HepG2 (cell line): ENCODE measurements around the gene ZC3H18. TPM values are rescaled to one million over a fixed set of nuclear protein-coding genes. Genes with fewer than 3 reads are reported as not detected.
A peak's percentile ranks its signal among the peaks of the same experiment; 100 is the strongest.

Source experiments
- AGO1 ChIP-seq: fragments of 200-400 bp; formaldehyde crosslinking; IDR thresholded peaks from 2 replicates; pipeline ENCODE4 v1.6.1; 2017; ENCODE audit warnings: mild to moderate bottlenecking, low read depth, low read length, moderate library complexity; ENCODE audit not compliant: poor library complexity, severe bottlenecking
- ARID3A ChIP-seq: IDR thresholded peaks from 2 replicates; pipeline ENCODE4 v1.6.1; 2012; ENCODE audit warnings: low read depth, low read length, improper control_type of control experiment
- ERF ChIP-seq: IDR thresholded peaks from 2 replicates; pipeline ENCODE4 v1.6.1; 2018; ENCODE audit warnings: missing biosample characterization, missing genetic modification reagents
- MAFK ChIP-seq, 2 experiments: IDR thresholded peaks in 1 of 2; conservative IDR thresholded peaks in 1 of 2; 2 replicates each; pipeline ENCODE4 v1.6.1; 2011; ENCODE audit warnings: improper control_type of control experiment in 2 of 2, low read length in 2 of 2
- MEIS2 ChIP-seq: sonication (generic); formaldehyde crosslinking; IDR thresholded peaks from 2 replicates; pipeline ENCODE4 v1.9.0; 2021; ENCODE audit warnings: mild to moderate bottlenecking, missing genetic modification reagents
- MLLT10 ChIP-seq: sonication (generic); formaldehyde crosslinking; IDR thresholded peaks from 2 replicates; pipeline ENCODE4 v1.4.0; 2020; ENCODE audit warnings: missing genetic modification reagents
- NCOA2 ChIP-seq: sonication (generic); formaldehyde crosslinking; IDR thresholded peaks from 2 replicates; pipeline ENCODE4 v1.8.0; 2022; ENCODE audit warnings: inconsistent platforms
- NR2C2 ChIP-seq: sonication (generic); formaldehyde crosslinking; IDR thresholded peaks from 2 replicates; pipeline ENCODE4 v1.4.0; 2020; ENCODE audit warnings: missing genetic modification reagents, mild to moderate bottlenecking, moderate library complexity, borderline replicate concordance
- POGZ ChIP-seq: sonication (generic); formaldehyde crosslinking; IDR thresholded peaks from 2 replicates; pipeline ENCODE4 v1.4.0; 2020; ENCODE audit warnings: mild to moderate bottlenecking, missing genetic modification reagents
- POLR2A ChIP-seq, 2 experiments: IDR thresholded peaks; 2 replicates each; pipeline ENCODE4 v1.6.1; 2011; ENCODE audit warnings: low read depth in 2 of 2, low read length in 2 of 2, mild to moderate bottlenecking in 1 of 2, moderate library complexity in 1 of 2; ENCODE audit not compliant: insufficient read depth in 1 of 2
- SOX13 ChIP-seq, 3 experiments: fragments of 450-650 bp in 1 of 3; sonication (generic) in 1 of 3; formaldehyde crosslinking in 1 of 3; IDR thresholded peaks in 2 of 3; conservative IDR thresholded peaks in 1 of 3; 2 replicates each; pipeline versions ENCODE4 v1.5.0 to v1.6.1; 2016 to 2020; ENCODE audit warnings: antibody characterized with exemption in 1 of 3, mild to moderate bottlenecking in 1 of 3, missing compliant biosample characterization in 1 of 3, missing genetic modification reagents in 1 of 3, moderate library complexity in 1 of 3
- SP4 ChIP-seq: sonication (generic); formaldehyde crosslinking; IDR thresholded peaks from 2 replicates; pipeline ENCODE4 v1.8.1; 2023; ENCODE audit warnings: mild to moderate bottlenecking, missing genetic modification reagents
- XRCC5 ChIP-seq: fragments of 200-400 bp; formaldehyde crosslinking; optimal IDR thresholded peaks from 2 replicates; pipeline ENCODE3; 2017; ENCODE audit warnings: mild to moderate bottlenecking, low read length
- ZNF225 ChIP-seq: sonication (generic); formaldehyde crosslinking; IDR thresholded peaks from 2 replicates; pipeline ENCODE4 v1.4.0; 2020; ENCODE audit warnings: mild to moderate bottlenecking, missing genetic modification reagents
- ZNF317 ChIP-seq: sonication (generic); formaldehyde crosslinking; IDR thresholded peaks from 2 replicates; pipeline ENCODE4 v1.5.0; 2020; ENCODE audit warnings: mild to moderate bottlenecking, missing genetic modification reagents
- ZNF367 ChIP-seq: sonication (generic); formaldehyde crosslinking; IDR thresholded peaks from 2 replicates; pipeline ENCODE4 v1.4.0; 2020; ENCODE audit warnings: missing genetic modification reagents, borderline replicate concordance
- ZNF547 ChIP-seq: sonication (generic); formaldehyde crosslinking; IDR thresholded peaks from 2 replicates; pipeline ENCODE4 v1.5.1; 2020; ENCODE audit warnings: mild to moderate bottlenecking, missing genetic modification reagents
- ZNF670 ChIP-seq: sonication (generic); formaldehyde crosslinking; IDR thresholded peaks from 2 replicates; pipeline ENCODE4 v1.8.0; 2022; ENCODE audit warnings: mild to moderate bottlenecking, missing genetic modification reagents, borderline replicate concordance
- ZNF773 ChIP-seq: sonication (generic); formaldehyde crosslinking; IDR thresholded peaks from 2 replicates; pipeline ENCODE4 v1.4.0; 2020; ENCODE audit warnings: missing genetic modification reagents, borderline replicate concordance
- polyA plus RNA-seq, 8 experiments: library from polyadenylated mRNA; depleted of rRNA in 3 of 8; stranded (reverse) in 7 of 8; unstranded in 1 of 8; fragments of >200 nt; fragmentation: Illumina TruSeq in 4 of 8; extraction: Trizol in 4 of 8; gene quantifications; 2 replicates each; pipeline versions ENCODE4 v1.2.1 to v1.2.3, GENCODE V29; 2011 to 2016; ENCODE audit warnings: low read depth in 4 of 8, missing spikeins in 1 of 8, mixed read lengths in 1 of 8; ENCODE audit not compliant: insufficient read depth in 1 of 8
- total RNA-seq, 5 experiments: library from RNA; depleted of rRNA; stranded (reverse); fragments of >200 nt; fragmentation: Illumina TruSeq; extraction: Trizol; gene quantifications; 2 replicates each; pipeline ENCODE4 v1.2.3, GENCODE V29; 2016; ENCODE audit warnings: low read depth in 1 of 5
- TF ChIP-seq, protein P1 (sequence below): sonication (generic); formaldehyde crosslinking; IDR thresholded peaks from 2 replicates; pipeline ENCODE4 v1.5.0; 2020; ENCODE audit warnings: missing genetic modification reagents
- TF ChIP-seq, protein P2 (sequence below): IDR thresholded peaks from 2 replicates; pipeline ENCODE4 v1.6.1; 2018; ENCODE audit warnings: missing genetic modification reagents
- TF ChIP-seq, protein P3 (sequence below): IDR thresholded peaks from 2 replicates; pipeline ENCODE4 v1.6.1; 2016; ENCODE audit warnings: missing compliant biosample characterization, missing genetic modification reagents, borderline replicate concordance

ZC3H18 gene
- total and polyA plus RNA-seq, 2 of the 13 experiments (the other 11 are each of a cell fraction or from before 2014, with no cell fraction given), result 11.2 to 27.4 TPM

GRCh38 chr16:88569985-88570690 is at the start of gene ZC3H18 (continued):
- TF ChIP-seq, protein P1, sequence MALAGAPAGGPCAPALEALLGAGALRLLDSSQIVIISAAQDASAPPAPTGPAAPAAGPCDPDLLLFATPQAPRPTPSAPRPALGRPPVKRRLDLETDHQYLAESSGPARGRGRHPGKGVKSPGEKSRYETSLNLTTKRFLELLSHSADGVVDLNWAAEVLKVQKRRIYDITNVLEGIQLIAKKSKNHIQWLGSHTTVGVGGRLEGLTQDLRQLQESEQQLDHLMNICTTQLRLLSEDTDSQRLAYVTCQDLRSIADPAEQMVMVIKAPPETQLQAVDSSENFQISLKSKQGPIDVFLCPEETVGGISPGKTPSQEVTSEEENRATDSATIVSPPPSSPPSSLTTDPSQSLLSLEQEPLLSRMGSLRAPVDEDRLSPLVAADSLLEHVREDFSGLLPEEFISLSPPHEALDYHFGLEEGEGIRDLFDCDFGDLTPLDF (CRISPR knock-in tag), result peak; percentile 92; the same call in 1 of the 2 replicates
- TF ChIP-seq SP4 (CRISPR knock-in tag) (peak; percentile 97), ZNF367 (CRISPR knock-in tag) (peak; percentile 25; the same call in 1 of the 2 replicates), NR2C2 (peak; percentile 79), ZNF317 (CRISPR knock-in tag) (peak; percentile 69), MAFK (conservative IDR thresholded peaks at IDR 0.05 in 1 of 2, IDR thresholded peaks at IDR 0.05 in 1 of 2; ENCODE audit: low read length in 2 of 2) (peak in 1 of 2 experiments; percentile 25; a peak in 1 of 4 replicates), POGZ (CRISPR knock-in tag) (peak; percentile 86), ARID3A (no peak), ZNF225 (CRISPR knock-in tag) (no peak), POLR2A (IDR thresholded peaks at IDR 0.05; ENCODE audit: insufficient read depth in 1 of 2, low read depth in 2 of 2, low read length in 2 of 2) (peak; percentile 80 to 89), ZNF547 (CRISPR knock-in tag) (no peak; the same call in 1 of the 2 replicates), ERF (CRISPR knock-in tag) (peak; percentile 67), ZNF670 (CRISPR knock-in tag) (no peak; the same call in 1 of the 2 replicates), AGO1 (peak; percentile 50), NCOA2 (CRISPR knock-in tag) (peak; percentile 22; the same call in 1 of the 2 replicates), MEIS2 (CRISPR knock-in tag) (peak; percentile 76; the same call in 1 of the 2 replicates), SOX13 (IDR thresholded peaks at IDR 0.05) (no peak), SOX13 (CRISPR knock-in tag; conservative IDR thresholded peaks at IDR 0.05 in 1 of 2, IDR thresholded peaks at IDR 0.05 in 1 of 2) (peak in 1 of 2 experiments; percentile 36; a peak in 1 of 4 replicates), MLLT10 (CRISPR knock-in tag) (no peak), XRCC5 (no peak), ZNF773 (no peak)
- TF ChIP-seq, protein P2, sequence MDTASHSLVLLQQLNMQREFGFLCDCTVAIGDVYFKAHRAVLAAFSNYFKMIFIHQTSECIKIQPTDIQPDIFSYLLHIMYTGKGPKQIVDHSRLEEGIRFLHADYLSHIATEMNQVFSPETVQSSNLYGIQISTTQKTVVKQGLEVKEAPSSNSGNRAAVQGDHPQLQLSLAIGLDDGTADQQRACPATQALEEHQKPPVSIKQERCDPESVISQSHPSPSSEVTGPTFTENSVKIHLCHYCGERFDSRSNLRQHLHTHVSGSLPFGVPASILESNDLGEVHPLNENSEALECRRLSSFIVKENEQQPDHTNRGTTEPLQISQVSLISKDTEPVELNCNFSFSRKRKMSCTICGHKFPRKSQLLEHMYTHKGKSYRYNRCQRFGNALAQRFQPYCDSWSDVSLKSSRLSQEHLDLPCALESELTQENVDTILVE (CRISPR knock-in tag), result peak; percentile 80; the same call in 1 of the 2 replicates
- TF ChIP-seq, protein P3, sequence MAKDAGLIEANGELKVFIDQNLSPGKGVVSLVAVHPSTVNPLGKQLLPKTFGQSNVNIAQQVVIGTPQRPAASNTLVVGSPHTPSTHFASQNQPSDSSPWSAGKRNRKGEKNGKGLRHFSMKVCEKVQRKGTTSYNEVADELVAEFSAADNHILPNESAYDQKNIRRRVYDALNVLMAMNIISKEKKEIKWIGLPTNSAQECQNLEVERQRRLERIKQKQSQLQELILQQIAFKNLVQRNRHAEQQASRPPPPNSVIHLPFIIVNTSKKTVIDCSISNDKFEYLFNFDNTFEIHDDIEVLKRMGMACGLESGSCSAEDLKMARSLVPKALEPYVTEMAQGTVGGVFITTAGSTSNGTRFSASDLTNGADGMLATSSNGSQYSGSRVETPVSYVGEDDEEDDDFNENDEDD (CRISPR knock-in tag), result peak; percentile 87
